ENCODE data around the gene SPPL2B. TPM values are rescaled to one million over a fixed set of nuclear protein-coding genes. Genes with fewer than 3 reads are reported as not detected.

Gene SPPL2B
- total RNA-seq, 2 experiments from 2014 or later, result 90.6 to 101 TPM

DNA sequence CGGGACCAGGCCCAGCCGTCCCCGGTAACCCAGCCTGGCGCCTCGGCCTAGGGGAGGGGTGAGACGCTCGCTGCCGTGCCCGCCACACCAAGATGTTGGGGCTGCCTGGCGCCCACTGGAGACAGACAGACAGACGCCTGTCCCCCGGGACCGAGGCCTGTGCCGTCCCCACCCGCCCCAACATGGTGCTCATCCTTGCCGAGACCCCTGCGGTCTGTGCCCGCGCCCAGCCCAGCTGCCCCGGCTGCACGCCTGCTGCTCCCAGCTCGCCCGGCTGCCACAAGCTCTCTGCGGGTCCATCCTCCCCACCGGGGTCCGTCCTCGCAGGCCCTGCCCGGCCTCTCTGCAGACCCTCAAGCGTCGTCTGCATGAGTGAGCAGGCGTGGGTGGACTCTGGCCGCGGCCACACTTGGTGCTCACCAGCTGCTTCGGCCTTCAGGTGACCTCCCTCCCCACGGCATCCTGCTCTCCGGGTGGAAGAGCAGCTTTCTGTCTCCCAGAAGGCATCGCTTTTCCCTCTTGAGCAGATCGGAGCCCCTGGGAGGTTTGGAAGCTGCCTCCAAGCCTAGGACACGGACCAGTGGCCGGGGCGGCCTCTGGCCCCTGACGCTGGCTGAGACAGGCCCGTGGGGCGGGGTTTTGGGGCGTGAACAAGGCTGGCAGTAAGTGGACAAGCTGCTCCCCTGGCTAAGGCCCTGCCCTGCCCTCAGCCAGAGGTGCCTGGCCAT is 24.8 kb downstream of the SPPL2B start:
- H3K4me1 Mint-ChIP-seq, result no peaks in the 10 kb centered on the region
- H3K27me3 Mint-ChIP-seq, result no peaks in the 10 kb centered on the region
- no peak for DNase-seq
- H3K36me3 Mint-ChIP-seq, result no peaks in the 10 kb centered on the region
- POLR2A ChIA-PET, result no interaction called here
- no peak overlapping the region for H3K27ac Mint-ChIP-seq
- peaks cover 5% of the 10 kb centered on the region for H3K9me3 Mint-ChIP-seq
- ATAC-seq (ENCODE audit: low read depth), result no peak
- no peak overlapping the region for H3K4me3 Mint-ChIP-seq

DNA sequence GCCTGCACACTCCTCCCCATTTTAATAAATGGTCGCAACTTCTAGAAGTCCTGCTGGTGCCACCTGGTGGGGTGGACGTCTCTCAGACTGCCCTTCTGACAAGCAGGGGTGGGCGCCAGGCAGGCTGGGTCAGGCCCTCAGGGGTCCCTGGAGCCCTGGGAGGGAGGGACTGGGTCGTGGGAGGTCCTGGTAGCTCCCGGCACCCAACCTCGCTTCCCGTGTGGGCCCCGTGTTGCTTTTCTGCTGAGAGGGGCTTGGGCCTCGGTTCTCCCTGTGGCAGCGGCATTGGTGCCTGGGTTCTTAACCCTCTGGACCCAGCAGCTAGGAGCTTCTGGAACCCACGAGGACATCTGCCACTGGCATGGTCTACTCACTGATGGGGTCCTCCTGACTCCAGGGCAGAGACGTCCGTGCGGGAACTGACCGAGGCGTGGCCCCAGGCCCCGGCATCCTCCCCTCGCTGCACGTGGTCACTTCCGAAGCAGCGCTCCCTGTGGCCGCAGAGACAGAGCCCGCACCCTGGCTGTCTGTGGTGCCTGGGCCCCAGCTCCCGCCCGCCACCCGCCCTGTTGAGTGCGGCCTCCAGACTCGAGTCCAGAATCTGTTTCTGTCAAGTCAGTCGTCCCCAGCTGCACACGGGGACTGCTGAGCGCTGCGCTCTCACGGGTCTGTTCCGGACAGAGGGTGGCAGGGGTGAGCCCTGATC is 25.6 kb downstream of the SPPL2B start:
- Mint-ChIP-seq H3K27ac (no peak overlapping the region), H3K4me1 (no peaks in the 10 kb centered on the region), H3K9me3 (peaks cover 5% of the 10 kb centered on the region), H3K27me3 (peaks cover 6% of the 10 kb centered on the region), H3K36me3 (no peaks in the 10 kb centered on the region), H3K4me3 (no peak overlapping the region)
- POLR2A ChIA-PET, result no interaction called here
- ATAC-seq (ENCODE audit: low read depth), result no peak
- DNase-seq, result no peak

DNA sequence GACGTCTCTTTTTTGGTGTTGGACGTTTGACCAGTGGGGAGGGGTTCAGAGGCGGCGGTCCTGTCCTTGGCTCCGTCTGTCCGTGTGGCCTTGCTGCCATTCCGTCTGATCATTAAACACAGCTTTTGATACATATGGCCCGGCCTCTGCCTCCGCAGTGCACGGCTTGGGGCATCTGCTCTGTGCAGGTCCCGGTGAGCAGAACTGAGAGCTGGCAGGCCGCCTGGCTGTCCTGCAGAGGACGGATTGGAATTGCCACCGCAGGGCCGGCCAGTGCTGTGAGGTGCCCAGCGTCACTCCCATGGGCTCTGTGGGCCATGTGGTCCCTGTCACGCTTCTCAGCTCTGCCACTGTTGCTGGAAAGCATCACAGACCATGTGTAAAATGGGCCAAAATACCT is 26.2 kb downstream of the SPPL2B start:
- ATAC-seq (ENCODE audit: low read depth) (no peak), DNase-seq (no peak)
- POLR2A ChIA-PET, result no interaction called here
- Mint-ChIP-seq H3K36me3 (no peaks in the 10 kb centered on the region), H3K4me1 (no peaks in the 10 kb centered on the region), H3K27me3 (peaks cover 8% of the 10 kb centered on the region), H3K27ac (no peak overlapping the region), H3K4me3 (no peak overlapping the region), H3K9me3 (peaks cover 5% of the 10 kb centered on the region)

DNA sequence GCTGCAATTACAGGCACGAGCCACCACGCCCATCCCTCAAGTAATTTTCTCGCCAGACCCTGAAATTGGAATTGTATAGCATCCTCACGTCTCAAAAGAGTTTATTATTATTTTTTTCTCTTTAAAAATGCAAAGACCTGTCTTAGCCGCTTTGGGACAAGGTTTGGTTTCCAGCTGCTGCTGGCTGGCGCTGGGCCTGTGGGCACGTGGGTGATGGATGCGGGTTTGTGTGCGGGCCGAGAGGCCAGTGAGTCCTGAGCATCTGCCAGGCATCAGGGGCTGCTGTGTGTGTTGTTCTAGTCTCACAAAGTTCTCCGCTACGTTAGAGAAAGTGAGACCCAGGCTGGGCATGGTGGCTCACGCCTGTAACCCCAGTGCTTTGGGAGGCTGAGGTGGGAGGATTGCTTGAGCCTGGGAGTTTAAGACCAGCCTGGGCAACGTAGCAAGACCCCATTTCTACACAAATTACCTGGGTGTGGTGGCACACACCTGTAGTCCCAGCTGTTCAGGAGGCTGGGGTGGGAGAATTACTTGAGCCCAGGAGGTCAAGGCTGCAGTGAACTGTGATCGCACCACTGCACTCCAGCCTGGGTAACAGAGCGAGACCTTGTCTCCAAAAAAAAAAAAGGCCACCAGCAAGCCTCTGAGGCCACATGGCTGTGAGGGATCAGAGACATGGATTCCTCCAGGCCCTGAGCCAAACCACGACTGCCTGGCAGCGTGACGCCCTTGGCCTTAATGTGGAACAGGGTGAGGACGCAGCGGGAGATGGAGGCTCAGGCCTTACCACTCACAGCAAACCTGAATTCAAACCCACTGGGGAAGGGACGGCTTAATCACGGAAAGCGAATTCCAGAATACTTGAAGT is 26.9 kb downstream of the SPPL2B start:
- Mint-ChIP-seq H3K27ac (no peak overlapping the region), H3K27me3 (peaks cover 9% of the 10 kb centered on the region), H3K36me3 (no peaks in the 10 kb centered on the region), H3K4me1 (no peaks in the 10 kb centered on the region), H3K9me3 (peaks cover 5% of the 10 kb centered on the region), H3K4me3 (no peak overlapping the region)
- POLR2A ChIA-PET, result interaction anchor here (0.7 kb wide), 1 partner anchor 1729 kb away, joined by 3 read pairs; no protein-coding TSS in a partner anchor
- ATAC-seq (ENCODE audit: low read depth) (no peak), DNase-seq (no peak)

DNA sequence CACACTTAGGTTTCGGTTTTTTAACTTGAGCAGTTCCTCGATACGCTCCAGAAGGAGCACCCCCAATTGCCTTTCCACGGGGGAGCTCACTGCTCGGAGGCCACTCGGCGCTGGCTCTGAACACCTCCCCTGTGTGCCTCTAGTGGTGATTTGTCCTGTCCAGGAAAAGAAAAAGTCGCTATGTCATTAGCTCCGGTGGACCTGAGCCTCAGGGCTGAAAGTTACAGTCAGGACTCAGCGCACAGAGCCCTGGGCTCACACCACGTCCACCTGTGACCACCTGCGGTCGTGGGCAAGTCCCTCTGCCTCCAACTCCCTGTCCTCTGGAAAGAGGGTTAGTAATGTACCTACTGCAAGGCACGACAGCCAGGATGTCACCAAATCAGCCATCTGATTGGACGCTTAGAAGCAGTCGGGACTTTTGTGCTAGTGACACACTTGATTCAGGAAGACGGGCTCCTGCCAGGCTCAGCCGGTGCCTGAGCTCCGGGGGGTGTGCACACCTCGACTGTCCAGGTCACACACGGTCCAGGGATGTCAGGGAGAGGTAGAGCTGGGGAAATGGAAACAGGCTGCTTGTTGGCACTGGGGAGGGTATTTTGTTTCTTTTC is 27.7 kb downstream of the SPPL2B start:
- ATAC-seq (ENCODE audit: low read depth), result no peak
- H3K27ac Mint-ChIP-seq, result no peak overlapping the region
- no peak for DNase-seq
- peaks cover 5% of the 10 kb centered on the region for H3K9me3 Mint-ChIP-seq
- H3K4me1 Mint-ChIP-seq, result no peaks in the 10 kb centered on the region
- peaks cover 13% of the 10 kb centered on the region for H3K27me3 Mint-ChIP-seq
- H3K36me3 Mint-ChIP-seq, result no peaks in the 10 kb centered on the region
- no peak overlapping the region for H3K4me3 Mint-ChIP-seq
- POLR2A ChIA-PET, result interaction anchor here (0.7 kb wide), 1 partner anchor 1729 kb away, joined by 3 read pairs; no protein-coding TSS in a partner anchor

DNA sequence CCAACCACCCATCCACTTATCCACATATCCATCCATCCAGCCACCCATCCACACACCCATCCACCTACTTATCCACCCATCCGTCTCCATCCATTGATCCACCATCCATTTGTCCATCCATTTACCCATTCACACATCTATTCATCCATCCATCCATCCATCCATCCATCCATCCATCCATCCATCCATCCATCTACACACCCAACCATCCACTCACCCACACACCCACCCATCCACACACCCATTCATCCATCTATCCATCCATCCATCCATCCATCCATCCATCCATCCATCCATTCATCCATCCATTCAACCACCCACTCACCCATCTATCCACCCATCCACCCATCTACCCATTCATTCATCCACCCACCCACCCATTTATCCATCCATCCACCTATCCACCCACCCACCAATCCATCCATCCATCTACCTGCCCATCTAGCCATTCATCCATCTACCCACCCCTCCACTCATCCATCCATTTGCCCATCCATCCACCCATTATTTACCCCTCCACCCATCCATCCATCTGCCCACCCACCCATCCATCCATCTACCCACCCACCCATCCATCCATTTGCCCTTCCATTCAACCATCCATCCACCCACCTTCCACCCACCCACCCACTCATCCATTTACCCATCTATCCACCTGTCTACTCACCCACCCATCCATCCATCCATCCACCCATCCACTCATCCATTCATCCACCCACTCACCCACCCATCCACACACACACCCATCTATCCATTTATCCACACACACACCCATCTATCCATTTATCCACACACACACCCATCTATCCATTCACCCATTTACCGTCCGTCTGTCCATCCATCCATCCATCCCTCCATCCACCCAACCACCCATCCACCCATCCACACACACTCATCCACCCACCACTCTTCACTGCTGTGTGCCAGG is 29.1 kb downstream of the SPPL2B start:
- Mint-ChIP-seq H3K4me1 (no peaks in the 10 kb centered on the region), H3K27ac (no peak overlapping the region), H3K27me3 (peaks cover 13% of the 10 kb centered on the region), H3K36me3 (no peaks in the 10 kb centered on the region), H3K9me3 (peaks cover 5% of the 10 kb centered on the region), H3K4me3 (no peak overlapping the region)
- no peak for ATAC-seq (ENCODE audit: low read depth)
- POLR2A ChIA-PET, result no interaction called here
- DNase-seq, result no peak

DNA sequence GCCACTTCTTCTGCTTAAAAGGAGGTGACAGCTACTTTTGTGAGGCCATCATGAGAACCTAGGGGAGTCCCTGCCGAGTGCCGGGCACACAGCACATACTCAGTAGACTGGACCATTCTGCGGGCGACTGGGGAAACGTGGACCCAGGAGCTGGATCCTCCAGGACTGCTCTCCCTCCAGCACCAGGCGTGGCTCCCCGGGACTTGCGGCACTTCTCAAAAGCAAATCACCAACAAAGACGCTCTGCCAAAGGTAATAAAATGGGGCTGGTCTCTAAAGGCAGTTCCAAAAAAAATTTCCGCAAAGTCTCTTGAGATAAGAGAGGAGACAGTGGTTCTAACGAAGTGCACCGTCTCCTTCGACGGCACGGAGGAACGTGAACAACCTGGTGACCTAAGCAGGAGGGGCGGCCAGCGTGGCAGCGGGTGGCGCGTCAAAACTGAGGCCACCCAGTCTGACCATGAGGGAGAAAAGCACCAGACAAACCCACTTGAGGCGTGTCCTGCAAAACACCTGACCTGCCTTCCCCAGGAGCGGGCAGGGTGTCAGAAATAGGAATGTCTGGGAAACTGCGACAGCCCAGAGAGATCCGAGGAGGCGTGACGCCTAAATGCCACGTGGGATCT is 30.2 kb downstream of the SPPL2B start:
- DNase-seq, result no peak
- Mint-ChIP-seq H3K9me3 (peaks cover 5% of the 10 kb centered on the region), H3K27ac (no peak overlapping the region), H3K4me1 (no peaks in the 10 kb centered on the region), H3K36me3 (no peaks in the 10 kb centered on the region), H3K27me3 (peaks cover 13% of the 10 kb centered on the region), H3K4me3 (no peak overlapping the region)
- no peak for ATAC-seq (ENCODE audit: low read depth)
- POLR2A ChIA-PET, result no interaction called here

DNA sequence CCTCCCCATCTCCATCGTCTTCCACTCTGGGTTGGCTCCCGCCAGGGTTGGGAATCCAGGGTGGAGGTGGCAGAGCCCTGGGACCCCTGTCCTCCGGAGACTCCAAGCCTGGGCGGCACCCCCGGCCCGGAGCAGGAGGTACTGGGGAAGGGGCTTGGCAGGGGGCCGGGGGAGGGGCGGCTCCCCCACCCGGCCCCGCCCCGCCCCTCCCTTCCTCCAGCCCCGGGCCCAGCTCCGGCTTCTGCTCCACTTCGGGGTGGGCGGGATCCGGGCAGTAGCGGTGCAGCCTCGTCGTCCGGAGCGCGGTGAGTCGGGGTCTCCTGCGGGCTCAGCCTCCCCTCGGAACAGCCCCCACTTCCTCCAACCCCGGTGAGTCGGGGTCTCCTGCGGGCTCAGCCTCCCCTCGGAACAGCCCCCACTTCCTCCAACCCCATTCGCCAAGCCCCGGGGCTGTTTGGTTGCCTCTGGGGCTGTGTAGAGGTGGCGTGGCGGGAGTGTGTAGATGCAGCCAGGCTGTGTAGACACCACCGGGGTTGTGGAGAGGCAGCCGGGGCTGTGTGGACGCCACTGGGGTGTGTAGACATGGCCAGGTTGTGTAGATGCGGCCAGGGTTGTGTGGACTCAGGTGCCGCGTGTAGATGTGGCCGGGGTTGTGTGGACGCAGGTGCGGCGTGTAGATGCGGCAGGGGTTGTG is 31.7 kb downstream of the SPPL2B start, which contains the start of gene TMPRSS9:
Gene TMPRSS9 (plus strand): TSS at position 274 of the 694 bp plus-strand sequence. CDS start 29,521 bp downstream, outside the sequence.
- no peak within 1 kb of the TSS for H3K27ac Mint-ChIP-seq
- POLR2A ChIA-PET, result no interaction called here

DNA sequence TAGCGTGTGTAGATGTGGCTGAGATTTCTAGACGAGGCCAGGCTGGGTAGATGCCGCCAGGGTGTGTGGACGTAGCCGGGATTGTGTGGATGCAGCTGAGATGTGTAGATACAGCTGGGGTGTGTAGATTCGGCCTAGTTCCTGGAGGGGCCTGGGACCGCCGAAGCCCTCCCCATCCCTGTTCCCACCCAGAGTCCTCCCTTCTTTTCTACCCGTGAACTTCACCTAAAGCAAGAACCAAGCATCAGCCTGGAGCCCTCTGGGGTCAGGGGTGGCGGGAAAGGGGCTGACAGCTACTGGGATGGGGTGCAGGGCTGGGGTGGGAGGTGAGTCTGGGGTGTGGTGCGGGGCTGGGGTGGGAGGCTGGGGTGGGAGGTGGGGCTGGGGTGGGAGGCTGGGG is 32.3 kb downstream of the SPPL2B start:
- no peak overlapping the region for H3K27ac Mint-ChIP-seq
- peaks cover 13% of the 10 kb centered on the region for H3K27me3 Mint-ChIP-seq
- no peaks in the 10 kb centered on the region for H3K36me3 Mint-ChIP-seq
- DNase-seq, result no peak
- H3K4me1 Mint-ChIP-seq, result peaks cover 4% of the 10 kb centered on the region
- ATAC-seq (ENCODE audit: low read depth), result no peak
- H3K9me3 Mint-ChIP-seq, result peaks cover 5% of the 10 kb centered on the region
- H3K4me3 Mint-ChIP-seq, result no peak overlapping the region
- POLR2A ChIA-PET, result no interaction called here

More for the DNA sequence above, 31.7 kb downstream of the SPPL2B start, which contains the start of gene TMPRSS9:
- Mint-ChIP-seq H3K4me3 (no peak within 1 kb of the TSS), H3K27me3 (peaks cover 13% of the 10 kb centered on the region), H3K9me3 (peaks cover 5% of the 10 kb centered on the region), H3K36me3 (no peaks in the 10 kb centered on the region), H3K4me1 (peaks cover 1% of the 10 kb centered on the region)
- no peak for ATAC-seq (ENCODE audit: low read depth)
- DNase-seq, result no peak

DNA sequence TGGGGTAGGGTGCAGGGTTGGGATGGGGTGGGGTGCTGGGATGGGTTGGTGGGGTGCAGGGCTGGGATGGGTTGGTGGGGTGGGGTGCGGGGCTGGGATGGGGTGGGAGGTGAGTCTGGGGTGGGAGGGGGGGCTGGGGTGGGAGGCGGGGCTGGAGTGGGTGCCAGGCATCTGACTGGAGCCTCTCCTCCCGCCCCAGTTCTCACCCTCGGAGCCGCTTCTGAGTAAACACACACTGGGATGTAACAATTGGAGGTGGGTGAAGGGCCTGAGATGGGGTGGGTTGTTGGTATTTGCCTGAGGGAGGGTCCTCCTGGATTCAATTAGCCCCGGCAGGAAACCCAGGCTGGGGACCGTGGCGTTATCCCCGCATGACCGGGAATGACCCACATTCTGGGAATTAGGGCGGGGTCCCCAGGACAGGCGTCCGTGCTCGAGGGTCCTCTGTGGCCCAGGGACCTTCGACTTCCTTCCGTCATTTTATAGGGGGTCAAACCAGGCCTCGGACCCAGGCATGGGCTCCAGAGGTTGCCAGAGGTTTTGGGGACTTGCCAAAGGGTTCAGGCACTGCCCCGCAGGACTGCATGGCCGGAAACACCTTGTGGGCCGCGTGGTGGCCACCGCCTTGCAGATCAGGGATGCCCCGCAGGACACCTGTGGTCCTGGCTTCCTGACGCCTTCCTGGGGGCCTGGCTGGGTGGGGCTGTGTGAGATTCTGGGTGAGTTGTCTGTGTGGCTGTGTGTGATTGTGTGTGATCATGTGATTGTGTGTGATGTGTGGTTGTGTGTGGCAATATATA is 33.0 kb downstream of the SPPL2B start:
- no peak overlapping the region for H3K27ac Mint-ChIP-seq
- H3K4me1 Mint-ChIP-seq, result peaks cover 4% of the 10 kb centered on the region
- peaks cover 13% of the 10 kb centered on the region for H3K27me3 Mint-ChIP-seq
- H3K9me3 Mint-ChIP-seq, result peaks cover 5% of the 10 kb centered on the region
- H3K4me3 Mint-ChIP-seq, result no peak overlapping the region
- POLR2A ChIA-PET, result no interaction called here
- DNase-seq, result no peak
- no peak for ATAC-seq (ENCODE audit: low read depth)
- H3K36me3 Mint-ChIP-seq, result no peaks in the 10 kb centered on the region

All from activated naive CD8-positive, alpha-beta T cell treated with anti-CD3 and anti-CD28 coated beads, Interleukin-2, amount 10 ng/mL, durations not matched to agents 7 days and 5 days (primary cell).